GM12891 (cell line): ENCODE results near the gene ST14.

Source experiments
- DNase-seq: peaks from one replicate; pipeline ENCODE4 v3.0.0; 2011; ENCODE audit warnings: low spot score; ENCODE audit not compliant: insufficient read length
- FAIRE-seq: peaks from 2 replicates; lab custom pipeline; 2011; peaks lifted over from hg19 to GRCh38; lab: Jason Lieb, UNC
- PAX5 ChIP-seq: IDR thresholded peaks from 2 replicates; pipeline ENCODE4 v1.6.1; 2011; ENCODE audit warnings: low read length, moderate library complexity, mild to moderate bottlenecking; ENCODE audit not compliant: insufficient read depth, severe bottlenecking
- POLR2A ChIP-seq: IDR thresholded peaks from 2 replicates; pipeline ENCODE4 v1.6.1; 2011; ENCODE audit warnings: low read depth, low read length, control low read depth
- POLR2AphosphoS5 ChIP-seq: IDR thresholded peaks from 2 replicates; pipeline ENCODE4 v1.6.1; 2011; ENCODE audit warnings: low read depth, low read length, control low read depth
- POU2F2 ChIP-seq: IDR thresholded peaks from 2 replicates; pipeline ENCODE4 v1.6.1; 2011; ENCODE audit warnings: low read depth, mild to moderate bottlenecking, control low read depth, low read length, moderate library complexity
- SPI1 ChIP-seq: IDR thresholded peaks from 2 replicates; pipeline ENCODE4 v1.6.1; 2011; ENCODE audit warnings: low read depth, low read length, control low read depth
- TAF1 ChIP-seq: IDR thresholded peaks from 2 replicates; pipeline ENCODE4 v1.6.1; 2011; ENCODE audit warnings: low read depth, low read length, control low read depth

ST14 gene

DNA sequence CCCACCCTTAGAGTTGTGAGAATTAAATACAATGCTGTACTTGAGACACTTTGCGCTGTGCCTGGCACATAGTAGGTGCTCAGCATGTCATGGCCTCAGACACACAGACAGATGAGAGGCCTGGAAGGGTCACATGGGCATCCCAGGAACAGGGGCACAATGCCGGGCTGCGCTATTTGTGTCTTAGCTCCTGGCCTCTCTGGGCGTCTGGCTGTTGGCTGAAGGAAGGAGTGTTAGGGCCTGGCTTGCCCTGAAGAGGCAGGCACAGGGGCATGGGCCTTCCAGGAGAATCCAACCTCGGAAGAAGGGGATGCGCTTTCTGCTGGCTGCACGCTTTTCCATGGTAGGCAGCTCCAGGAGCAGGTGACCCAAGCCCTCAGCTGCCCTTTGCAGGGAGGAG is 41.4 kb downstream of the ST14 start:
- TF ChIP-seq TAF1 = no peak
- no peak for TF ChIP-seq POLR2A
- TF ChIP-seq SPI1 = no peak
- no peak for TF ChIP-seq POLR2AphosphoS5
- TF ChIP-seq POU2F2 = no peak
- no peak for TF ChIP-seq PAX5
- DNase-seq = no peak
- FAIRE-seq = no peak

DNA sequence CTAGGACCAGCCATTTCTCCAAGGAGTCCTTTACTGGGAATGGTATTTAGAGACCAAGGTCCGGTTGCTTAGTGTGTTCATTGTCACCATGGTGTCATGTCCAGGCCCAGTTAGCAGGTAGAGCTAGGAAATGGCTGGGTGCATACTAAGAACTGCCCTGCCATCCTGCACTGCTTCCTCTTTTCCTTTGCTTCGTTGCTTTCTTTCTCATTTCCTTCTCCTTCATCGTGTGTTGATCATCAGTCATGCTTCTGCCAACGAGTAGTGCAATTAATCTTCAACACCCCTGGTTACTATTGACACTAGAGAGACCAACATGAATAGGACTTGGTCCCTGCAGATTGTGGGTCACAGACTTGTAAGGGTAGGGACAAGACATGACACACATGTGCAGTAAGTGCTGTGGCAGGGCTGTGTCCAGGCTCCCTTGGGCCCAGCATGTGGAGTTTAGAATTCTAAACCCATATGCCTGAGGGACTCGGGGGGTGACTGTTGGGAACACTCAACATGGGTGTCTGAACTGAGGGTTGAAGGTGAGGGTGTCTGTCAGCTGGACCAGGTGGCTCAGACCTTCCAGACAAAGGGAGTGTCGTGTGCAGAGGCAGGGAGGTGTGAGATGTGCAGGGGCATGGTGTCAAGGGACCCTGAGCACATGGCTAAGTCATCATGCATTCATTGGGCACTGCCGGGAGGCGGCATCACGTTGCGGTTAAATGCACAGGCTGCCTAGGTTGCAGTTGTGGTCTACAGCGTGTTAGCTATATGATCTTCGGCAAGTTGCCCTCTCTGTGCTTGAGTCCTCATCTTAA is 42.6 kb downstream of the ST14 start:
- DNase-seq (no peak), FAIRE-seq (no peak)
- no peak for TF ChIP-seq POLR2AphosphoS5
- no peak for TF ChIP-seq POLR2A
- no peak for TF ChIP-seq SPI1
- TF ChIP-seq TAF1 = no peak
- no peak for TF ChIP-seq POU2F2
- no peak for TF ChIP-seq PAX5

DNA sequence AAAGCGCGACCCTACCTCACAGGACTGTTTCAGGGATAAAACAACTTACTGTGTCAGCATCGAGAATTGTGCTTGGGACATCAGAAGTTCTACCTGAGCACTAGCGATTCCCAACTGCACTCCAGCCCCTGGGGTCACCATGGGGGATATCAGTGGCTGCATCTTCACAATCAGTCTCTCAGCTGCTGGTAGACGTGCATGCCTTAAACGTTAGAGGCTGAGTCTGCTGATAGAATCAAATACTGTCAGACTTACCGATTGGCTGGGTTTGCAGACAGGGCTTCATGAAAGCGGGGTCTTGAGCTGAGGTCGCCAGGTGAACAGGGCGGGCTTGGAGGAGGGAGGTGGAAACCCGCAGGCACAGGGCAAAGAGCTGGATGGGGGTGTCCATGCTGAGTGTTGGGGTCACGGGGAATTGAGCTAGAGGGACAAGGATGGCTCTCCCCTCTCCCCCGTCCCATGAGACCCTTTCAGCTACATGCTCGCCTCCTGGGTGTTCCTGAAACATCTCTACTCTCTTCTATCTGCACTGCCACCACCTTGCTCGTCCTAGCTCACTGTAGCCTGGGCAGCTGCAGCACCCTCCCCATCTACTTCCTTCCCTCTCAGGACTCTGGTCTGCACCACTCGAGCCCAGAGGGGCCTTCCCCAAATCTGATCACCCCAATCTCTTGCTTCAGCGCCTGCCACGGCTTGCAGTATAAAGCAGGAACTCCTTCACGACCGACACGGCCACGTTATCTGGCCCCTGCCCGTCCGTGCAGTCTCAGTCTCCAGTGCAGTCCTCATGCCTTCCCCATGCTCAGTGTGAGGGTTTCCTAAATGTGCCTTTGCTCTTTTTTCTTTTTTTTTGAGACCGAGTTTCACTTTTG is 43.5 kb downstream of the ST14 start:
- FAIRE-seq (no peak), DNase-seq (no peak)

DNA sequence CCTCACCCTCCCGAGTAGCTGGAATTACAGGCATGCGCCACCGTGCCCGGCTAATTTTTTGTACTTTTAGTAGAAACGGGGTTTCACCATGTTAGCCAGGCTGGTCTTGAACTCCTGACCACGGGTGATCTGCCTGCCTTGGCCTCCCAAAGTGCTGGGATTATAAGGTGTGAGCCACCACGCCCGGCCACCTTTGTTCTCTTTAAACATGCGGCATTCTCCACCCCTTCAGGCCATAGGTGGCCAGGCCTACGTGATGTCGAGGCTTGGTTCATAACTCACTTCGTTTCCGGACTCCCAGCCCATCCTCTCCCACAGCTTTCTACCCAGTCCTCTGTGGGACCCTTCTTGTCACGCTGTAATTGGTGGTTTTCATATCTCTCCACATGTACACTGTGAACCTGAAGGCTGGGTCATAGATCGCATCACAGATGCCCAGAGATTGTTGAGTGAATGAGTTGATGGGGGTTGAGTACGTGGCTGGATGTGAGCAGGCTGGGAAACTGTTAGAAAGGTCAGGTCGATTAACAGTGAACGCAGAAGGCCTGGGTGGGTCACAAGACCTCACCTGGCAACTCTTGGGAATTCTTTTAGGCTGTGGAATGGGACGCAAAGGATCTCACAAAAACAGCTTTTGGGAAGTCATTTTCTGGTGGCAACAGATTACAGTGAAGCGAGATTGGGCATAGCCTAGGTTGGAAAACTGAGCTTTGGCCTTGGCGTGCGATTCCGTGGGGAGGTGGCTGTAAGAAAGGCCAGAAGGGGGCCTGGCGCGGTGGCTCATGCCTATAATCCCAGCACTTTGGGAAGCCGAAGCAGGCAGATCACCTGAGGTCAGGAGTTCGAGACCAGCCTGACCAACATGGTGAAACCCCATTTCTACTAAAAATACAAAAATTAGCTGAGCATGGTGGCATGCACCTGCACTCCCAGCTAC is 44.5 kb downstream of the ST14 start:
- TF ChIP-seq POU2F2 (no peak), SPI1 (no peak), TAF1 (no peak), PAX5 (no peak), POLR2AphosphoS5 (no peak), POLR2A (no peak)
- FAIRE-seq (no peak), DNase-seq (no peak)

More for the DNA sequence above, 43.5 kb downstream of the ST14 start:
- no peak for TF ChIP-seq TAF1
- TF ChIP-seq POLR2A = no peak
- TF ChIP-seq POLR2AphosphoS5 = no peak
- no peak for TF ChIP-seq PAX5
- TF ChIP-seq SPI1 = no peak
- no peak for TF ChIP-seq POU2F2

DNA sequence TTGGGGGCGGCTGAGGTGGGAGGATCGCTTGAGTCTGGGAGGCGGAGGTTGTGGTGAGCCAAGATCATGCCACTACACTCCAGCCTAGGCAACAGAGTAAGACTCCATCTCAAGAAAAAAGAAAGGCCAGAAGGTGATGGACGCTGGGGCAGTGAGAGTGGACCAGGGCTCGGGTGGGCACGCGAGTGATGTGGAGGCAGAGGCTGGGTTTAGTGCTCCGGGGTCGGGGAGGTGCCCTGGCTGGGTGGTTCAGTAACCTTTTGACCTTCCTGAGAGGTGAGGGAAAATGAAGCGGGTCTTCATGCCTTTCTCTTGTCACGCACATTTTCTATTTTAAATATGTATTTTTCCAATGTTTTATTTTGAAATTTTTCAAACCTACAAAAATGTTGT is 45.1 kb downstream of the ST14 start:
- DNase-seq = no peak
- TF ChIP-seq POU2F2 (no peak), POLR2A (no peak), SPI1 (no peak), POLR2AphosphoS5 (no peak), PAX5 (no peak), TAF1 (no peak)
- FAIRE-seq = no peak

DNA sequence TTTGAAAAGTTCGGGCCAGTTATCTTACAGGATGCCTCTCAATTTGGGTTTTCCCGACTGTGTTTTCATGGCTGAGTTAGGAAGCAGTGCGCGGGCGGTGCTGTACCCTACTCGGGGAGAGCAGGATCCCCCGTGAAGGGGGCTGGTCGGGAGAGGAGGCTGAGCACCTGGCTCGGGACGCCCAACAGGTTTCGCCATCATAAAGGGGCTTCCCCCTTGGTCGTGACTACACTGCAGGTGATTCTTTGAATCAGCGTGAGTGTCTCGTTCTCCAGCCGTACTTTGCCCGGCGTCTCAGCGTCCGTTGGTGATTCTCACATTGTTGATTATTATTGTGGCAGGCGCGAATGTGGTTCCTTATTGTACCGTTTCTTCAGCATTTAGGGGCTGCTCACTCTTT is 46.6 kb downstream of the ST14 start:
- FAIRE-seq (no peak), DNase-seq (no peak)
- TF ChIP-seq PAX5 = no peak
- no peak for TF ChIP-seq POLR2A
- no peak for TF ChIP-seq POU2F2
- no peak for TF ChIP-seq SPI1
- TF ChIP-seq POLR2AphosphoS5 = no peak
- TF ChIP-seq TAF1 = no peak

DNA sequence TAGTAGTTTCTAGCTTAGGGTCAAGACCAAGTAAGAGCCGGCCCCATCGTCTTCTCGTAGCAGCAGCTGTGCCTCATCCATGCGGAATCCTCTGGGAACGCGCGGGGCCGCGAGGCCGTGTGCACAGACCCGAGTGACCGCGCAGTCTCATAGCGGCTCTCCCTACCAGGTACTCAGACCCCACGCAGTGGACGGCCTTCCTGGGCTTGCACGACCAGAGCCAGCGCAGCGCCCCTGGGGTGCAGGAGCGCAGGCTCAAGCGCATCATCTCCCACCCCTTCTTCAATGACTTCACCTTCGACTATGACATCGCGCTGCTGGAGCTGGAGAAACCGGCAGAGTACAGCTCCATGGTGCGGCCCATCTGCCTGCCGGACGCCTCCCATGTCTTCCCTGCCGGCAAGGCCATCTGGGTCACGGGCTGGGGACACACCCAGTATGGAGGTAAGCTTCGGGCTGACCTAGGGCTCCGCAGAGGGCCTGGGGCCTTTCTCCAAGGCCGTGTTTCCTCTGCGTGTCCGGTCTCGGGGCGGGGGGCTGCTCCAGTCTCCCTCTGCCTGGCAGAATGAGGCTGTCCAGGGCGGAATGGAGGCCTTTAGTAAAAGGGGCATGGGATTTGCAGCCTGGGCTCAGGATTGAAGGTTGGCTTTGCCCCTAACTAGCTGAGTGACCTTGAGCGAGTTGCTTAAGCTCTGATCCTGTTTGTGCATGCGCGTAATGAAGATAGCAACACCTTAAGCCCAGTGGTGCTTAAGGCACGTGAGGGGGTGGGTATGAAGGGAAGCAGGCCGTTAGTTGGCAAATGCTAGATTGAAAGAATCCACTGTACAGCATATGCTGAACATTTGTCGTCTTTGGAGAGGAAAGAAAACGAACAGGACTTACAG is 48.9 kb downstream of the ST14 start:
- TF ChIP-seq POLR2AphosphoS5 (no peak), TAF1 (no peak), SPI1 (no peak), PAX5 (no peak), POU2F2 (no peak), POLR2A (no peak)
- no peak for FAIRE-seq

DNA sequence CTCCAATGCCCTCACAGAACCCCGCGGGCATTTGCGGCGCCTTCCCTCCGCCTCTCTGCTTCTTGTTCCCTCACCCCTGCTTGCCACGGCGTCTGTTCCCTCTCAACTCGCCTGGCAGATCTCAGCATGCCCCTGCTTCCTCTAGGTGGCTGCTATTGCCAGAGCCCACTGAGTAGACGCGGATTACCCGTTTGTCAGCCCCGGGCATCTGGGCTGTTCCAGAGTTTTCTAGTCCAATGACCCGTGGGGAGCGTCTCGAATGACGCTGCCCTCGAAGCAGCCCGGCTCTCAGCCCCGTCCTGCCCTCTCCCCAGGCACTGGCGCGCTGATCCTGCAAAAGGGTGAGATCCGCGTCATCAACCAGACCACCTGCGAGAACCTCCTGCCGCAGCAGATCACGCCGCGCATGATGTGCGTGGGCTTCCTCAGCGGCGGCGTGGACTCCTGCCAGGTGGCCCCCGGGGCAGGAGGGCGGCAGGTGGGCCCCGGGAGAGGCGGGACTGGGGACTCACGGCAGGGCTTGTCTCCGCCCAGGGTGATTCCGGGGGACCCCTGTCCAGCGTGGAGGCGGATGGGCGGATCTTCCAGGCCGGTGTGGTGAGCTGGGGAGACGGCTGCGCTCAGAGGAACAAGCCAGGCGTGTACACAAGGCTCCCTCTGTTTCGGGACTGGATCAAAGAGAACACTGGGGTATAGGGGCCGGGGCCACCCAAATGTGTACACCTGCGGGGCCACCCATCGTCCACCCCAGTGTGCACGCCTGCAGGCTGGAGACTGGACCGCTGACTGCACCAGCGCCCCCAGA is 49.7 kb downstream of the ST14 start:
- DNase-seq = no peak
- no peak for TF ChIP-seq PAX5
- TF ChIP-seq TAF1 = no peak
- TF ChIP-seq SPI1 = no peak
- no peak for TF ChIP-seq POLR2A
- TF ChIP-seq POLR2AphosphoS5 = no peak
- no peak for TF ChIP-seq POU2F2
- FAIRE-seq = no peak

More for the DNA sequence above, 48.9 kb downstream of the ST14 start:
- DNase-seq = no peak
